ENCODE data around the gene RNF224. TPM values are rescaled to one million over a fixed set of nuclear protein-coding genes. Genes with fewer than 3 reads are reported as not detected.
"Not testable (repeated sequence)": the region's sequence is repeated elsewhere in the genome, so short reads cannot be mapped to it uniquely, and the experiment has no call there.

Gene RNF224
- total RNA-seq, 1 donor from 2014 or later = not detected

- intact Hi-C loops (cut with micrococcal nuclease) = loop anchor here (1.0 to 5.0 kb wide), 4 partner anchors 14 to 112 kb away; partner anchors contain the start of genes NELFB and TPRN
These were observed 13.7 kb downstream of the RNF224 start, which contains the start of gene TUBB4B for GRCh38 chr9:137240841-137241489. Gene TUBB4B, plus strand, starts transcription at chr9:137241287. Its CDS starts 74 bp downstream, at chr9:137241361.

GRCh38 chr9:137241490-137242268 lies 14.4 kb downstream of the RNF224 start:
- intact Hi-C loops (cut with micrococcal nuclease) = loop anchor here (1.0 to 5.0 kb wide), 4 partner anchors 14 to 113 kb away; partner anchors contain the start of genes NELFB and TPRN
- Mint-ChIP-seq H3K27me3 (peaks cover 2% of the 10 kb centered on the region), H3K4me1 (peaks cover 19% of the 10 kb centered on the region), H3K36me3 (ENCODE audit: low read depth) (peaks cover 28% of the 10 kb centered on the region), H3K9me3 (no peaks in the 10 kb centered on the region), H3K4me3 (peak overlapping the region; percentile 90), H3K27ac (peak overlapping the region; percentile 83)
- peak; percentile 90 for DNase-seq

More at GRCh38 chr9:137240841-137241489, 13.7 kb downstream of the RNF224 start, which contains the start of gene TUBB4B:
- peak; percentile 99 for DNase-seq
- peak within 1 kb of the TSS; percentile 95 for H3K27ac Mint-ChIP-seq
- H3K4me1 Mint-ChIP-seq = peaks cover 19% of the 10 kb centered on the region
- H3K27me3 Mint-ChIP-seq = peaks cover 2% of the 10 kb centered on the region
- no peaks in the 10 kb centered on the region for H3K9me3 Mint-ChIP-seq
- H3K36me3 Mint-ChIP-seq (ENCODE audit: low read depth) = peaks cover 28% of the 10 kb centered on the region
- peak within 1 kb of the TSS; percentile 90 for H3K4me3 Mint-ChIP-seq

- Mint-ChIP-seq H3K4me1 (peaks cover 19% of the 10 kb centered on the region), H3K27ac (peak overlapping the region; percentile 83), H3K9me3 (no peaks in the 10 kb centered on the region), H3K27me3 (peaks cover 2% of the 10 kb centered on the region), H3K36me3 (ENCODE audit: low read depth) (peaks cover 28% of the 10 kb centered on the region), H3K4me3 (peak overlapping the region; percentile 86)
- DNase-seq = peak; percentile 78
- intact Hi-C loops (cut with micrococcal nuclease) = loop anchor here (5.0 kb wide), 1 partner anchor 40 kb away; the partner anchor contains the start of gene TPRN
These were observed 15.2 kb downstream of the RNF224 start for GRCh38 chr9:137242269-137243203.

- H3K9me3 Mint-ChIP-seq, DNase-seq, H3K27me3 Mint-ChIP-seq: not testable (repeated sequence)
- Mint-ChIP-seq H3K36me3 (ENCODE audit: low read depth) (peaks cover 28% of the 10 kb centered on the region), H3K4me3 (peak overlapping the region; percentile 86), H3K27ac (peak overlapping the region; percentile 76), H3K4me1 (peaks cover 17% of the 10 kb centered on the region)
- intact Hi-C loops (cut with micrococcal nuclease) = loop anchor here (5.0 kb wide), 1 partner anchor 41 kb away; the partner anchor contains the start of gene TPRN
These were observed 15.9 kb downstream of the RNF224 start for GRCh38 chr9:137243266-137243625.

DNA sequence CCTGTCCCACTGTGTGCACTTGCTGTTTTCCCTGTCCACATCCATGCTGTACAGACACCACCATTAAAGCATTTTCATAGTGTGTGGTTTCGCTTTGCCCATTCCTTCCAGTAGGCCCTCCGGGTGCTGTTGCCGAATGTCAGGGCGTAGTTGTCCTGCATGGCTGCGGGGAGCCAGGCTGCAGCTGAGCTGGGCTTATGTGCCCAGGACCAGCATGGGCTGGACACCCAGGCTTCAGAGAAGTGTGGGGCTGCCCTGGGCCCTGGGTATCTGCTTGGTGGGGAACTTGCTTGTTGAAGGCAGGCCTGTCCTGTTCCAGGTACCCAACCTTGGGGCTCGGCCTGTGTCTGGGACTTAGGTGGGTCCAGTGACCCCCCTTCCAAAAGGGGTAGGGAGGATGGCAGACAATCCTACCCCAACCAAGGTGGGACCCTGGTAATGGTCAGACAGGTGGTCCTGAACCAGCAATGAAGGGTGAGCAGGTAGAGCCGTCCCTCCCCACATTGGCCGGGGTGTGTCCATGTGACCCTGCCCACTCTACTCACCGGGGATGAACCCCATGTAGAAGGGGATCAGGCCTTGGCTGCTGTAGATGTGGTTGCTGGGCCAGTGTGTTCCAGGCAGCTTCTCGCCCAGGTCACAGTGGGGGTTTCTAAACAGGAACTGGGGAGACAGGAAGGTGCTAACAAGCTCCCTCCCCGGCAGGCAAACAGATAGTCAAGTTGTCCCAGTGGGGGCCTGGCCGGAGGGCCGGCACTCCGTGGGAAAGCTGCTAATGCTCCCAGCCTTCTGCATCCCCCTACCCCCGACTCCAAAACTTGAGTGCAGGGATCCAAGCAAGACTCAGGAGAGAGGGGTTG lies 16.6 kb downstream of the RNF224 start:
- Mint-ChIP-seq H3K27me3 (peaks cover 2% of the 10 kb centered on the region), H3K27ac (peak overlapping the region; percentile 11), H3K9me3 (no peaks in the 10 kb centered on the region), H3K4me3 (no peak overlapping the region), H3K4me1 (peaks cover 15% of the 10 kb centered on the region), H3K36me3 (ENCODE audit: low read depth) (peaks cover 28% of the 10 kb centered on the region)
- DNase-seq = peak; percentile 73
- intact Hi-C loops (cut with micrococcal nuclease) = loop anchor here (5.0 kb wide), 1 partner anchor 42 kb away; the partner anchor contains the start of gene TPRN

GRCh38 chr9:137244486-137245449 lies 17.5 kb downstream of the RNF224 start:
- Mint-ChIP-seq H3K4me1 (peaks cover 12% of the 10 kb centered on the region), H3K4me3 (no peak overlapping the region), H3K9me3 (no peaks in the 10 kb centered on the region), H3K27me3 (peaks cover 2% of the 10 kb centered on the region), H3K36me3 (ENCODE audit: low read depth) (peaks cover 26% of the 10 kb centered on the region), H3K27ac (no peak overlapping the region)
- intact Hi-C loops (cut with micrococcal nuclease) = loop anchor here (5.0 kb wide), 1 partner anchor 42 kb away; the partner anchor contains the start of gene TPRN
- DNase-seq = peak; percentile 69

DNA sequence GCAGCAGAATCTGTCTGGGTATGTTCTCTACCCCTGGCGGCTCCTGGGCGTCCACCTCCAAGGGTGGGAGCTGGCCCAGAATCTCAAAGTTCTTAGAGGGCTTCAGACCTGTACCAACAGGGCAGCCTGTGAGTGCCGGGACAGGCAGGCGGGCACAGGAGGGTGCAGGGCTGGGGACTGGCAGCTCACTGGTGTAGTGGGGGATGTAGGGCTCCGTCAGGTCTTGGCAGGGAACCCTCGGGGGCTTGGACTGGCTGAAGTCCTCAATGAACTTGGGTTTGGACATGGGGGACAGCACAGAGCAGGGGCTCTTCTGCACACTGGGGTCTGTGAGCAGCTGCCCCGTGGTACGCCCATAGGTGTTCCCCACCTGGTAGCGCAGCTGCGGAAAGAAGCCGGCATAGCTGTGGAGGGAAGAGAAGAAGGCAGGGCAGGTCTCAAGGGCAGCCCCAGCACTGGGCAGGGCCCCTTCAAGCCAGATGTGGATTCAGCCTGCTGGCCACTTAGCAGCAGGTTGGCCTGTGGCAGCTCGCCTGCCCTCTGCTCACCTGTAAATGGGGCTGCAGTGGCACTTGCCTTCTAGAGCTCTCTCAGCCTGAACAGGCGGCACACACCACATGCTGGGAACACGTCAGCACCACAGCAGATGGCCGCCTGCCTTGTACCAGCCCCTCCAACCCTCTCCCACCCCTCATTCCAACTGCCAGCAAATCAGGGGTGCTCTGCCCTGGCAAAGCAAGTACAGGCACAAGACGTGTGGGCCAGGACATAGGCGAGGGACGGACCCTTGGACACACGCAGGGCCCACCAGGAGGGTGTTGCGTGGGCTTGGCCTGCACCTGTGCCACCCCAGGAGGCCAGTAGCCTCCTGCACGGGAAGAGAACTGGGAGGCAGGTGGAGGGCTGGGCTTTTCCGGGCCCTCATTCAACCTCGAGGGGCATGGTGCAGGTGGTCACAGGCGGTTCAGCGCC lies 18.4 kb downstream of the RNF224 start:
- peaks cover 2% of the 10 kb centered on the region for H3K27me3 Mint-ChIP-seq
- peaks cover 12% of the 10 kb centered on the region for H3K4me1 Mint-ChIP-seq
- peaks cover 26% of the 10 kb centered on the region for H3K36me3 Mint-ChIP-seq (ENCODE audit: low read depth)
- no peak overlapping the region for H3K27ac Mint-ChIP-seq
- no peak overlapping the region for H3K4me3 Mint-ChIP-seq
- intact Hi-C loops (cut with micrococcal nuclease) = no loop called here
- H3K9me3 Mint-ChIP-seq = no peaks in the 10 kb centered on the region
- peak; percentile 64 for DNase-seq

GRCh38 chr9:137247135-137247915 lies 20.0 kb downstream of the RNF224 start:
- Mint-ChIP-seq H3K27ac (no peak overlapping the region), H3K4me3 (no peak overlapping the region), H3K27me3 (no peaks in the 10 kb centered on the region), H3K4me1 (peaks cover 9% of the 10 kb centered on the region), H3K9me3 (no peaks in the 10 kb centered on the region), H3K36me3 (ENCODE audit: low read depth) (peaks cover 15% of the 10 kb centered on the region)
- peak; percentile 61 for DNase-seq
- intact Hi-C loops (cut with micrococcal nuclease) = no loop called here

DNA sequence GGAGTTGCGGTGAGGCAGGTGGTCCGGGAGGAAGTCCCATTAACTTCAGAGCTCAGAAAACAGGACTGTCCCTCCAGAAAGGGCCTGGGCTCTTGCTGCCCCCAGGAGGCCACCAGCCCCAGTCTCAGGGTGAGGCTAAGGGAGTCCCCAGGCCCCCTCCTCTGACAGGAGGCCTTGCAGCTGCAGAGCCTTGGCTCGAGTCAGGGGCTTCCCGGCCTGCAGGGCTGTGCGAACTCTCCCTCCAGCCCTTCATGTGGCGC lies 20.5 kb downstream of the RNF224 start:
- intact Hi-C loops (cut with micrococcal nuclease) = no loop called here

GRCh38 chr9:137250329-137251193 lies 23.3 kb downstream of the RNF224 start:
- H3K27ac Mint-ChIP-seq = no peak overlapping the region
- peaks cover 1% of the 10 kb centered on the region for H3K27me3 Mint-ChIP-seq
- intact Hi-C loops (cut with micrococcal nuclease) = no loop called here
- H3K4me1 Mint-ChIP-seq = peaks cover 5% of the 10 kb centered on the region
- H3K9me3 Mint-ChIP-seq = no peaks in the 10 kb centered on the region
- no peak for DNase-seq
- no peak overlapping the region for H3K4me3 Mint-ChIP-seq
- peaks cover 3% of the 10 kb centered on the region for H3K36me3 Mint-ChIP-seq (ENCODE audit: low read depth)

More for the DNA sequence above, 20.5 kb downstream of the RNF224 start:
- Mint-ChIP-seq H3K9me3 (no peaks in the 10 kb centered on the region), H3K4me1 (peaks cover 4% of the 10 kb centered on the region), H3K27ac (no peak overlapping the region), H3K4me3 (no peak overlapping the region), H3K36me3 (ENCODE audit: low read depth) (peaks cover 10% of the 10 kb centered on the region), H3K27me3 (no peaks in the 10 kb centered on the region)
- no peak for DNase-seq
